CD4-positive, alpha-beta T cell treated with Interleukin-2 at 100 ng/mL for 4 hours (primary cell): Measurements from ENCODE around the gene SPRYD7.
"Not testable (repeated sequence)": the region's sequence is repeated elsewhere in the genome, so short reads cannot be mapped to it uniquely, and the experiment has no call there.

Experiments used
- DNase-seq: peaks from one replicate; pipeline ENCODE4 v3.0.0-alpha.2; 2020; ENCODE audit warnings: low spot score

The SPRYD7 gene, protein sequence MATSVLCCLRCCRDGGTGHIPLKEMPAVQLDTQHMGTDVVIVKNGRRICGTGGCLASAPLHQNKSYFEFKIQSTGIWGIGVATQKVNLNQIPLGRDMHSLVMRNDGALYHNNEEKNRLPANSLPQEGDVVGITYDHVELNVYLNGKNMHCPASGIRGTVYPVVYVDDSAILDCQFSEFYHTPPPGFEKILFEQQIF

GRCh38 chr13:49936075-49936967 lies at the start of gene SPRYD7:
SPRYD7 (minus strand) TSS chr13:49936340; CDS start chr13:49936235, 105 bp downstream.
- DNase-seq: peak; percentile 95

GRCh38 chr13:49985129-49985528 lies 49.0 kb upstream of the SPRYD7 start:
- DNase-seq: no peak

DNA sequence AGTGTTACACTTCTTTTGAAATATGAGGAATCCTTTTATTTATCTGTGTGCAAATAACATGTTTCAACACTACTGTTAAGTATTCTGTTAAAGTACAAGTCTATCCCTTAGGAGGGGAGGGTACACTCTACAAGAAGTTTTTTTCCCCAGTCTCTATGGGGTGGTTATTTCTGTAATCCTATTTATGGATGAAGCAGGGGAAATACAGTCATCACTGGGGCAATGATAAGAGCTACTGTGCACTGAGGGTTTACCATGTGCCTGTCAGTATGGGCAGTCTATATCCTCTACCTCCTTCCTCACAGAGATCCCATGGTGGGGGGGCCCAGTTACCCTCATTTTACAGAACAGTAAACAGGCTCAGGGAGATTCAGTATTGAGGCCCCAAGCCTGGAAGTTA lies 44.1 kb upstream of the SPRYD7 start:
- DNase-seq: no peak

DNA sequence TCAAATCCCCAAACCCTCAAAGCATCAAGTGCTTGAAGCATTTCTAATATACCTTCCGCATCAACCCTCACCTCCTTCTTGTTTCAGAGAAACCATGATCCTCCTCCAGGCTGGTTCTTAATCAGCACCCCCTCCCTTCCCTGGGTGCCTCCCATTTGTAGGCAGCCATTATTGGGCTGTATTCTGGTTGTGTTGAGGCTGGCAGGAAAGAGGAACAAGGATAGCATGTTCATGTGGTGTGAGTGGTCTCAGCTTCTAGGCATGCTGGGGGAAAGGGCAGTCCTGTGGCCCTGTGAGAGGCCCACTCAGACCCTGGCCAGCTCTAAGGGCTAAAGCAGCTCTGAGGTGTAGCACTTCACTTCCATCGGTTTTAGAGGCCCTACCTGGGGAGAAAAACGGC lies 41.9 kb upstream of the SPRYD7 start:
- DNase-seq: no peak

DNA sequence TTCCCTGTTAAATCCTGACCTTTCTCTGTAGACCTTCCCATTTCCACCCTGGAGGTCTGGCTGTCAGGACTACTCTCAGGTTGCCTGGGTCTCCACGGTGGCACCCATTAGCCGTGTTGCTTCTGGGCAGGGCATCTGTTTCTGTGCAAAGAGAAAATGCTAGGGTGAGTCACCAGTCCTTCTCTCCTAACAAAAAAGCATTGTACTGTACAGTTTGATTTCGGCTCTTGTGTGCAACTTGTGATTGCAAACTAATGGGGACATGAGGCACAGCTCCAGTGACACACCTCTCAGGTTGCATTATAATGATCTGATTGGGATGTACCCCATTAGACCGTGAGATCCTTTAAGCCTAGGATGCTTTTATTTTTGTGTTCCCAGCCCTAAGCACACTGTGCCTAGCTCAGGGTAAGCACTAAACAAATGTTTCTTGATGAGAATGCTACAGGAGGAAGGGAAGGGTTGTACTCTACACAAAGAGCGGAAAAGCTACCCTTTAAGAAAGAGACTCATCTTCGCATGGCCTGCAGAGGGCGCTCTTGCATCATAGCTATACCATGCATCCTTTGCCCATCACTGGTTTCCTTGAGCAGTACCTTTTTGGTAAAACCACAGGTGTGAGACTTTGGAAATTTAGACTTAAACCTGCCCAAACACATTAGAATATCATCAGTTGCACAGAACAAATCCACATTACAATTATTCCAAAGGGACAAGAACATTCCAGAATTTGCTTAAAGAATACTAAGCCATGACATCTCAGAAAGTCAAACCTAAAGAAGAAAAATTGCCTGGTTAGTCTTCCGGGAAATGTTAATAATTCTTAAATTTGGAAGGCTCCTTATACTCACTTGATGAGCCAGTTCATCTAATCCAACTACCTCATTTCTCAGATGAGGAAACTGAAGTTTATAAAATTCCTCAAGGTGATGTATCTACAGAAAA lies 40.4 kb upstream of the SPRYD7 start:
- peak; percentile 80 for DNase-seq

DNA sequence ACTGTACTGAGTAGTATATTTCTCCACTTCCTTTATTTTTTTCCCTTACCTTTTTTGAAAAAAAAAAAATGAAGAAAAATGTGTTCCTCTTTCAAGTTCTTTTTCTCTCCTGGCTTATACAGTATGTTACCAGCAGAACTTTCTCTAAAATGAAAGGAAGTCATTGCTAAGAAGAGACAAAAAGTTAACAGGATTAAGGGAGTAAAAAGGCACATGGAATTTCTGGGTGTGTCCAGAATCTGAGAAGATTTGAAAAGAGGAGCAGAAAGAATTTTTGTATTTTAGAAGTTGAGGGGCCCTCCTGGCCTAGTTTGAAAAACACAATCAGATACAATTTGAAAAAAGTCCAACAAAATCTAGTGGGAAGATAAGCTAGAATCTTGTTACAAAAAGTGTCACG lies 39.7 kb upstream of the SPRYD7 start:
- DNase-seq: no peak

GRCh38 chr13:49972709-49973108 lies 36.6 kb upstream of the SPRYD7 start:
- no peak for DNase-seq

GRCh38 chr13:49967456-49967855 lies 31.3 kb upstream of the SPRYD7 start:
- no peak for DNase-seq

- no peak for DNase-seq
These were observed 22.2 kb upstream of the SPRYD7 start for GRCh38 chr13:49958321-49958720.

- DNase-seq: no peak
These were observed 20.0 kb upstream of the SPRYD7 start for GRCh38 chr13:49956131-49956530.

DNA sequence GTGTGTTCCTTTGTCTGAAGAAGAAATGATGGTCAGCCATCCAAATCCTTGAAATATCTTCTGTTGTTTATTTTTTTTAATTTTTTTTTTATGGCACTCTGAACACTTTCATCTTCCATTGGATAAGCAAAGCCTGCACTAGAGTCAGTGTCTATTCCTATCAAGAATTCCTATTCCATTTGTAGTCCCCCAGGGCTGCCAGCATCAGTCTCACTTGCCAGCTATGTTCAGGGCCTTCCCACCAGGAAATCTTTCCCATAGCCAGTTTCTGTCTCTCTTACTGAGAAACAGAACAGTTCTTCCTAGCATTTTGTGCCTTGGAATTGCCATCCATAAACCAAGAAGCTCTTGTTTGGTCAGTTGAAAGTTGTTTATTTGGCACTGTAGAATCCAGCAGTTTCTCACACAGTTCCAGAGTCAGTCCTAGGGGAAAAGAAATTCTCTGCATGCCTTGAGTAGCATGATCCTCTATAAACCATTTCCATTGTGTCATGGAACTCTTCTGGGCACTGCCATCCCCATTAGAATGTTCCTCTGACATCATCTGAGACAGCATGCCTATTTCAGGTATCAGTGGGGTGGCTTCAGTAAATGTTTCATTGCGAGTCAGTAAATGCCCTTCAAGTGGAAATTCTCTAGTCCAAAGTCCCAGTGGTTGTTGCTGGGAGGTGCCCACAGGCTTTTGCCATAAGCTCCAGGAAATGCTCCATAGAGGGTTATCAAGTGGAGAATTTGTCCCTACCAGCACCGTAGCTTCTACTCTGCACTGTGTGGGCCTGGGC lies 18.7 kb upstream of the SPRYD7 start:
- no peak for DNase-seq

DNA sequence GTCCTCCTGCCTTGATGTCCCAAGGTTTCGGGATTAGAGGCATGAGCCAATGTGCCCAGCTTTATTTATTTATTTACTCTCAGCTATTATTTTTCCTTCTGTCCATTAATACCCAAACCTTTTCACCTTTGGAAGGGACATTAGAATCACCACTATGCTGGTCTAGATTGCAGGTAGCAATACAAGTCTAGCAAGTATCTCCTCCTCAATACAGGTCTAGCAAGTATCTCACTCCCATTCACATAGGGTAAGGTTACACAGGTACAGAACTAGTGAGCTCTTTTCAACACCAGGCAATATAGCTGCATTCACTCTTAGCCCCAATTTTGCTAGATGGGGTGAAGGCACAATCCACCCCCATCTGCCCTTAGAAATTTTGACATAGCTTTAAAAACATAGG lies 17.4 kb upstream of the SPRYD7 start:
- no peak for DNase-seq

GRCh38 chr13:49951754-49952535 lies 15.8 kb upstream of the SPRYD7 start:
- DNase-seq: no peak

DNA sequence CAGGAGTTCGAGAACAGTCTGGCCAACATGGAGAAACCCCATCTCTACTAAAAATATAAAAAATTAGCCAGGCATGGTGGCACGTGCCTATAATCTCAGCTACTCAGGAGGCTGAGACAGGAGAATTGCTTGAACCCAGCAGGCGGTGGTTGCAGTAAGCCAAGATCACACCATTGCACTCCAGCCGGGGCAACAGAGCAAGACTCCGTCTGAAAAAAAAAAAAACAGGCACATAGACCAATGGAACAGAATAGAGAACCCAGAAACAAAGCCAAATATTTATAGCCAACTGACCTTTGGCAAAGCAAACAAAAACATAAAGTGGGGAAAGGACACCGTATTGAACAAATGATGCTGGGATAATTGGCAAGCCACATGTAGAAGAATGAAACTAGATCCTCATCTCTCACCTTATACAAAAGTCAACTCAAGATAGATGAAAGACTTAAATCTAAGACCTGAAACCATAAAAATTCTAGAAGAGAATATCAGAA lies 12.7 kb upstream of the SPRYD7 start:
- not testable (repeated sequence) for DNase-seq

GRCh38 chr13:49939321-49939720 lies 3.2 kb upstream of the SPRYD7 start:
- no peak for DNase-seq

DNA sequence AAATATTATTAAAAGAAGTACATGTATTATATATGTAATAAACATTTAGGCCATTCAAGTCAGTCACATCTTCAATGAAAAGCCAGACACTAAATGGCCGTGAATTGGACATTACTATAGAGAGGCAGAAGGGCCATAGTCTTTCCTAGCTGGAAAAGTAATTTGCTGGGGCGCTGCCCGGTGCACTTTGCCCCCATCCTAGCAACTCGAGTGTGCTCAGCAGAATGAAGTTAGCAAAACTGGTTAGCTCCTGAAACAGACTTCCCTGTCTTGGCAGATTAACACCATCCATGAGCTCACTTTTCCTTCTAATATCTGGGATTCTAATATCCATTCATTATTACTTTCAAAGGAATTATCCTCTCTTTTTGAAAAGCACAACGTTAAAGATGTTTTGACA lies 2.8 kb upstream of the SPRYD7 start:
- no peak for DNase-seq

DNA sequence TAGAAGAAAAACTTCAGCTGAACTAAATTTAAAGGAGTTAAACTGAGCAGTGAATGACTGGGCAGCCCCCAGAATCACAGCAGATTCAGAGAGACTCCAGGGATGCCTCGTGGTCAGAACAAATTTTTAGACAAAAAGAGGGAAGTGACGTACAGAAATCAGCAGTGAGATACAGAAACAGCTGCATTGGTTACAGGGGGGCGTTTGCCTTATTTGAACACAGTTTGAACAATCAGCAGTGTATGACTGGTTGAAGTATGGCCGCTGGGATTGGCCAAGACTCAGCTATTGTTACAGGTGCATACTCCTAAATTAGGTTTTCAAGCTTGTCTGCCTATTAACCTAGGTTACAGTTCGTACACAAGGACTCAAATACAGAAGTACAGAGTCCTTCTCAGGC lies 2.2 kb upstream of the SPRYD7 start:
- DNase-seq: no peak

GRCh38 chr13:49936968-49937273 lies 781 bp upstream of the SPRYD7 start:
- no peak for DNase-seq

DNA sequence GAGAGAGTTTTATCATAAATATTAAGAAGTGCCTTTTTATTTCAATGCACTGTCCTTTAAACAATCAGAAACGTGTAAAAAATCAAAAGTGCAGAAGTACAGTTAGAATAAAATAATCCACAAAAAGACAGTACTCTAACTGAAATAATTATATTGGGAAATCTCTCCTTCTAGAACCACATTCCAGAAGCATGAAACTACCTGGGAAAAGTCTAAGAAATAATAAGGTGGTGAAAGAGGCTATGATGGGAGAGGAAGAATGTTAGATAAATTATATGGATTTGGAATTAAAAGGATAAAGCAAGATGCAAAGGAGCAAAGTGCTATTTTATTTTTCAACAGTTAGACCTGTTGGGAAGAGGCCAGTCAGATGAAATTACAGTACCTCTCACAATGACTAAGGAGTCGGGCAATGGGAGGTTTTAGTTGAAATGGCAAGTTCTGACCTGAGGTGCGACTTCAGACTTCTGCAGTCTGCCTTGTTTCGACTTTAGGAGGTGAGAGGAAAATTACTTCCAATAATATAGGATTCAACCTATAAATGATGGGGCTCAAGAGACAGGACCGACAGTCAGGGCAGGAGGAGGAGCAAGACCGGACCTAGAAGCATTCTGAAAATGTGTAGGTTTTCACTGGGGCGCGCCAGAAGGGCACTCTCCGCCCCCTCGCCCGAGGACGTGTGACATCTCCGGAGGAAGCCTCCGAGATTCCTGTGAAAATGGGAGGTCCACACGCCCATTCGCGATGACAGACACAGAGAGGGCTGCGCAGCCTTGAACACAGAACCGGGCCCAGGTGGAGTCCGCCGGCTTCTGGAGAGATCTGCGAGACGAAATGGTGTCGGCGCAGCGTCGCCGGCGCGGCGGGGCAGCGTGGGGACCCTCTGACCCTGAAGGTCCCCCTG lies 717 bp downstream of the SPRYD7 start:
- peak; percentile 27 for DNase-seq

GRCh38 chr13:49933511-49933910 lies 2.6 kb downstream of the SPRYD7 start:
- no peak for DNase-seq
